ENCODE measurements around the gene SAMD1. TPM values are rescaled to one million over a fixed set of nuclear protein-coding genes. Genes with fewer than 3 reads are reported as not detected.

The SAMD1 gene
- total and polyA plus RNA-seq, 2 of the 13 experiments (the other 11 are each of a cell fraction or from before 2014, with no cell fraction given): 17.5 to 45.0 TPM

DNA sequence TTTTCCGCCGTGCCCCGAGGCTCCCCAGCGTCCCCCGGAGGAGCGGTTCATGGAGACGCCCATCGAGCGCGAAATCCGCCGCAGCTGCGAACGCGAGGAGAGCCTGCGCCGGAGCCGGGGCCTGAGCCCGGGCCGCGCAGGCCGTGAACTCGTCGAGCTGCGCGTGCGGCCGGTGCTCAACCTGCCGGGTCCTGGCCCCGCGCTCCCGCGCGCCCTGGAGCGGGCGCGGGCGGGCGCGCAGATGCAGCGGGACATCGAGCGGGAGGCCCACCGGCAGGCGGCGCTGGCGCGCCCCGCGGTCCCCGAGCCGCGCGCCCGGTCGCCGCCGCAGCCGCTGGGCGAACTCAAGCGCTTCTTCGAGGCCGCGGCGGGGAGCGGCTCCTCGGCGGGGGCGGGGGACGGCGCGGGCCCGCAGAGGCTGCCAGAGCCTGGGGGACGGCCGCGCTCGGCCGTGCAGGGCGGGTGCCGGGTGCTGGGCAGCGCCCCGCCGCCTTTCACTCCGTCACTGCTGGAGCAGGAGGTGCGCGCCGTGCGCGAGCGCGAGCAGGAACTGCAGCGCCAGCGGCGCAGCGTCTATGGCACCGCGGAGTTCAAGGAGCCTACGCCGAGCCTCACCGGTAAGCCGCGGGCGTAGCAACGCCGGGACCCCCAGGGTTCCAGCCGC, 17.2 kb downstream of the SAMD1 start (continued):
- TF ChIP-seq THAP9 (CRISPR knock-in tag; IDR thresholded peaks at IDR 0.05; ENCODE audit: borderline replicate concordance): no peak
- peak; percentile 69; the same call in 1 of the 2 replicates for TF ChIP-seq RBFOX2 (IDR thresholded peaks at IDR 0.05; ENCODE audit: low read depth, low read length)
- 0 out of 2 replicates have a peak, but pooled peaks have one; percentile 3 for TF ChIP-seq KDM2A (CRISPR knock-in tag; IDR thresholded peaks at IDR 0.05; ENCODE audit: borderline replicate concordance, low read depth)
- TF ChIP-seq UBTF (CRISPR knock-in tag; IDR thresholded peaks at IDR 0.05): peak; percentile 27; the same call in 1 of the 2 replicates
- peak; percentile 27; the same call in 1 of the 2 replicates for TF ChIP-seq YEATS4 (CRISPR knock-in tag; IDR thresholded peaks at IDR 0.05; ENCODE audit: borderline replicate concordance)
- no peak for TF ChIP-seq ZNF143 (CRISPR knock-in tag; IDR thresholded peaks at IDR 0.05)
- TF ChIP-seq MED13 (CRISPR knock-in tag; IDR thresholded peaks at IDR 0.05): 0 out of 2 replicates have a peak, but pooled peaks have one; percentile 33
- TF ChIP-seq ZNF142 (CRISPR knock-in tag; IDR thresholded peaks at IDR 0.05): peak; percentile 98
- TF ChIP-seq ATF7-NPFF (CRISPR knock-in tag; IDR thresholded peaks at IDR 0.05; ENCODE audit: low read depth): no peak; the same call in 1 of the 2 replicates
- no peak for TF ChIP-seq ZNF724P (CRISPR knock-in tag; IDR thresholded peaks at IDR 0.05; ENCODE audit: borderline replicate concordance)
- TF ChIP-seq YY1 (IDR thresholded peaks at IDR 0.05; ENCODE audit: insufficient read depth, insufficient replicate concordance, low read depth, low read length): peak; percentile 52
- peak; percentile 99 for TF ChIP-seq HNRNPLL (IDR thresholded peaks at IDR 0.05; ENCODE audit: low read depth, low read length, poor library complexity, severe bottlenecking)
